Neuronal stem cell (in vitro differentiated cells): Measurements from ENCODE around the gene FAM163B.
"Not testable (repeated sequence)": the region's sequence is repeated elsewhere in the genome, so short reads cannot be mapped to it uniquely, and the experiment has no call there.

Source experiments
- DNase-seq: peaks from one replicate; pipeline ENCODE4 v3.0.0-alpha.2; 2013; ENCODE audit warnings: low spot score
- H2AFZ ChIP-seq: one replicate; pipeline ENCODE4 v1.6.1; 2013; ENCODE audit warnings: mild to moderate bottlenecking, low read length, inconsistent platforms
- H2AK5ac ChIP-seq: 2 replicates; pipeline ENCODE4 v1.6.1; 2013; ENCODE audit warnings: low read depth, mild to moderate bottlenecking, inconsistent platforms, low read length, moderate library complexity, mixed read lengths
- H2BK120ac ChIP-seq: 2 replicates; pipeline ENCODE4 v1.6.1; 2013; ENCODE audit warnings: low read depth, mild to moderate bottlenecking, inconsistent platforms, low read length, moderate library complexity, mixed read lengths
- H2BK12ac ChIP-seq: one replicate; pipeline ENCODE4 v1.6.1; 2013; ENCODE audit warnings: low read length, inconsistent platforms
- H2BK15ac ChIP-seq: 2 replicates; pipeline ENCODE4 v1.6.1; 2013; ENCODE audit warnings: mild to moderate bottlenecking, low read length, inconsistent platforms, mixed read lengths
- H2BK5ac ChIP-seq: one replicate; pipeline ENCODE4 v1.6.1; 2013; ENCODE audit warnings: inconsistent platforms, mild to moderate bottlenecking, low read length, moderate library complexity
- H3K14ac ChIP-seq: one replicate; pipeline ENCODE4 v1.6.1; 2013; ENCODE audit warnings: low read length, inconsistent platforms
- H3K18ac ChIP-seq: 2 replicates; pipeline ENCODE4 v1.6.1; 2013; ENCODE audit warnings: low read length, inconsistent platforms
- H3K23ac ChIP-seq: 2 replicates; pipeline ENCODE4 v1.6.1; 2013; ENCODE audit warnings: low read depth, mild to moderate bottlenecking, mixed read lengths, low read length, inconsistent platforms; ENCODE audit not compliant: poor library complexity
- H3K27ac ChIP-seq: replicated peaks from 3 replicates; pipeline ENCODE4 v1.5.1; 2013; ENCODE audit warnings: low read length, inconsistent platforms
- H3K27me3 ChIP-seq, 3 experiments: 2 replicates each; pipeline ENCODE4 v1.6.1; 2013; ENCODE audit warnings: low read length in 3 of 3, mild to moderate bottlenecking in 2 of 3, inconsistent platforms in 1 of 3, low read depth in 1 of 3, mixed read lengths in 1 of 3, moderate library complexity in 1 of 3; ENCODE audit not compliant: control insufficient read depth in 3 of 3, insufficient read depth in 3 of 3
- H3K36me3 ChIP-seq, 2 donors: replicated peaks in 1 of 2; 2 replicates each; pipeline ENCODE4 v1.6.1; 2013; ENCODE audit warnings: low read length in 2 of 2; ENCODE audit not compliant: control insufficient read depth in 2 of 2, insufficient read depth in 2 of 2
- H3K4ac ChIP-seq: 2 replicates; pipeline ENCODE4 v1.6.1; 2013; ENCODE audit warnings: inconsistent platforms, mild to moderate bottlenecking, low read length, moderate library complexity
- H3K4me1 ChIP-seq, 2 donors: 1 replicate in 1 of 2; 2 replicates in 1 of 2; pipeline ENCODE4 v1.6.1; 2013; ENCODE audit warnings: low read length in 2 of 2, low read depth in 1 of 2; ENCODE audit not compliant: control insufficient read depth in 2 of 2, insufficient read depth in 1 of 2
- H3K4me2 ChIP-seq: one replicate; pipeline ENCODE4 v1.6.1; 2013; ENCODE audit warnings: mild to moderate bottlenecking, low read length, inconsistent platforms; ENCODE audit not compliant: insufficient read depth, poor library complexity, severe bottlenecking
- H3K4me3 ChIP-seq, 2 donors: 2 replicates each; pipeline ENCODE4 v1.5.1; 2013; ENCODE audit warnings: low read length in 2 of 2, mild to moderate bottlenecking in 2 of 2, inconsistent platforms in 1 of 2, moderate library complexity in 1 of 2
- H3K79me1 ChIP-seq: one replicate; pipeline ENCODE4 v1.6.1; 2013; ENCODE audit warnings: low read depth, mild to moderate bottlenecking, inconsistent platforms, low read length, moderate library complexity
- H3K9ac ChIP-seq: one replicate; pipeline ENCODE4 v1.6.1; 2013; ENCODE audit warnings: mild to moderate bottlenecking, low read depth, low read length, inconsistent platforms; ENCODE audit not compliant: poor library complexity
- H3K9me3 ChIP-seq, 2 donors: replicated peaks in 1 of 2; 2 replicates each; pipeline versions ENCODE3 to v1.6.1; 2013; ENCODE audit warnings: low read length in 2 of 2, mild to moderate bottlenecking in 2 of 2, inconsistent platforms in 1 of 2, low read depth in 1 of 2, mixed read lengths in 1 of 2, moderate library complexity in 1 of 2; ENCODE audit not compliant: control insufficient read depth in 2 of 2, insufficient read depth in 1 of 2
- H4K8ac ChIP-seq: one replicate; pipeline ENCODE4 v1.6.1; 2013; ENCODE audit warnings: low read depth, mild to moderate bottlenecking, inconsistent platforms, low read length, moderate library complexity
- H4K91ac ChIP-seq: one replicate; pipeline ENCODE4 v1.6.1; 2013; ENCODE audit warnings: low read length, low read depth, mild to moderate bottlenecking, inconsistent platforms; ENCODE audit not compliant: poor library complexity
- WGBS, 2 donors: extraction: QIAGEN DNeasy Blood & Tissue Kit; methylation state at CpG; one replicate each; pipeline ENCODE4 v1.1.7; 2013; ENCODE audit warnings: missing lambda C conversion rate in 2 of 2, mixed read lengths in 1 of 2; ENCODE audit not compliant: insufficient read length in 2 of 2, insufficient replicate concordance in 1 of 2; ENCODE audit errors: extremely low coverage in 2 of 2; 5-methylcytosine and 5-hydroxymethylcytosine counted together

Gene FAM163B

DNA sequence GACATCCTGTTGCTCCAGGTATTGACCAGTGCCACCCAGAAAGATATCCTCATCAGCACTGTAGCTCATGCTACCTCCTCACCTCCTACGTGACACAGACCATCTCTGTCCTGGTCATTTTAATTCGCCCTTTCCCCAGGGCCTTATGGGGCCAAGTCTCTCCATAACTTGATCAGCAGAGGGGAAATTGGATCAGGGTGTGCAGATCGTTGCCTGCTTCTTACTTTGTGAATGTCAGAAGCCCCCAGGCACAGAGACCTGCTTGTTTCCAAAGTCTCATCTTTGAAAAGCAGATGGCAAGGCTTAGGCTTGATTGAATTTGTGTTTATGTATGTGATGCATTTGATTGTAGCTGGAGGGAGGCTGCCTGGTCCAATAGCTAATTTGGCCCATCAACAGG is 18.2 kb upstream of the FAM163B start:
- no peak overlapping the region for H3K4me3 ChIP-seq

DNA sequence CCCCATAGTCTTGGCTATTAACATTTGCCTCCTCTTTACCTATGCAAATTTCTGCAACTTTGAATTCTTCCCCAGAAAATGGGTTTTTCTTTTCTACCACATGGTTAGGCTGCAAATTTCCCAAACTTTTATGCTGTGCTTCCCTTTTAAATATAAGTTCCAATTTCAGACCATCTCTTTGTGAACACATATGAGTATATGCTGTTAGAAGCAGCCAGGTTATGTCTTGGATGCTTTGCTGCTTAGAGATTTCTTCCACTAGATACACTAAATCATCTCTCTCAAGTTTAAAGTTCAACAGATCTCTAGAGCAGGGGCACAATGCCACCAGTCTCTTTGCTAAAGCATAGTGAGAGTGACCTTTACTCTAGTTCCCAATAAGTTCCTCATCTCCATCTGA is 16.8 kb upstream of the FAM163B start:
- H3K4me1 ChIP-seq, H2BK15ac ChIP-seq, H4K8ac ChIP-seq, H3K4ac ChIP-seq, DNase-seq, H2BK12ac ChIP-seq, H3K27ac ChIP-seq, H2BK5ac ChIP-seq, H3K18ac ChIP-seq, H3K4me2 ChIP-seq, H3K9me3 ChIP-seq, H4K91ac ChIP-seq, H3K79me1 ChIP-seq, H2BK120ac ChIP-seq, H2AK5ac ChIP-seq, H3K36me3 ChIP-seq, H3K14ac ChIP-seq, H2AFZ ChIP-seq, H3K9ac ChIP-seq, H3K4me3 ChIP-seq, H3K23ac ChIP-seq: not testable (repeated sequence)
- peaks cover 0 to 16% (median 0%) of the 10 kb centered on the region in 3 experiments for H3K27me3 ChIP-seq

More for the DNA sequence above, 18.2 kb upstream of the FAM163B start:
- Histone ChIP-seq H3K9me3 (peaks cover 0 to 7% of the 10 kb centered on the region in 2 donors), H3K23ac (no peak overlapping the region), H3K4me2 (no peak overlapping the region), H3K4me1 (no peaks in the 10 kb centered on the region), H3K9ac (no peak overlapping the region), H4K91ac (no peak overlapping the region), H2BK5ac (no peak overlapping the region), H2BK120ac (no peak overlapping the region), H2AK5ac (no peak overlapping the region), H3K36me3 (no peaks in the 10 kb centered on the region), H4K8ac (no peak overlapping the region), H2BK15ac (no peak overlapping the region), H2AFZ (no peak overlapping the region), H3K14ac (no peak overlapping the region), H3K27me3 (peaks cover 0 to 10% (median 0%) of the 10 kb centered on the region in 3 experiments), H3K18ac (no peak overlapping the region), H2BK12ac (no peak overlapping the region), H3K27ac (no peak overlapping the region), H3K4ac (no peak overlapping the region), H3K79me1 (no peaks in the 10 kb centered on the region)
- no CpG with 5 or more reads among the region's 3 CpGs for WGBS, 2 donors
- no peak for DNase-seq

DNA sequence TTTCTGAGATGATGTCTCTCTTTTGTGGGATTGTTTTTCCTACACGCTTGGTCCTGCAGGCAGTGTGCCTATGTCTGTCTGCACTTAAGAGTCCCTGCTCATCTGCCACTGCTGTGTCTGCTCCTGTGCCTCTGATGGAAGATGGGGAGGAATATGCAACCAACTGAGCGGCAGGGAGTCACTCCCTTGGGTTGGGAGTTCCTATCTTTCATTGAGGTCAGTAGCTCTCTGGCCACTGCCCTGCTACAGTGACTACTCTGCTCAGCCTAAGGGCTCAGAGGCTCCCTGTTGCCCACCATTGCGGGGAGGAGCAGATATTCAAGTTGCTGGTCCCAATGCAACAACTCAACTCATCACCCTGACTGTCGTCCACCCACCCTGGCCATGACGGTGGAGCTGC is 13.4 kb upstream of the FAM163B start:
- H2BK120ac ChIP-seq: no peak overlapping the region
- H3K9me3 ChIP-seq: peaks cover 0 to 7% of the 10 kb centered on the region in 2 donors
- H4K8ac ChIP-seq: no peak overlapping the region
- H2BK5ac ChIP-seq: no peak overlapping the region
- H2BK12ac ChIP-seq: no peak overlapping the region
- WGBS, 2 donors: no CpG with 5 or more reads among the region's 5 CpGs
- H3K27me3 ChIP-seq: peaks cover 0 to 37% (median 0%) of the 10 kb centered on the region in 3 experiments
- H3K36me3 ChIP-seq: no peaks in the 10 kb centered on the region
- H2AK5ac ChIP-seq: no peak overlapping the region
- H3K23ac ChIP-seq: no peak overlapping the region
- H3K79me1 ChIP-seq: no peaks in the 10 kb centered on the region
- no peak overlapping the region for H3K4ac ChIP-seq
- no peak overlapping the region for H3K9ac ChIP-seq
- no peak for DNase-seq
- no peak overlapping the region for H2AFZ ChIP-seq
- no peak overlapping the region for H2BK15ac ChIP-seq
- no peak overlapping the region for H3K4me2 ChIP-seq
- H4K91ac ChIP-seq: no peak overlapping the region
- H3K4me3 ChIP-seq: no peak overlapping the region
- no peak overlapping the region for H3K14ac ChIP-seq
- H3K27ac ChIP-seq: no peak overlapping the region
- H3K4me1 ChIP-seq: no peaks in the 10 kb centered on the region
- H3K18ac ChIP-seq: no peak overlapping the region

DNA sequence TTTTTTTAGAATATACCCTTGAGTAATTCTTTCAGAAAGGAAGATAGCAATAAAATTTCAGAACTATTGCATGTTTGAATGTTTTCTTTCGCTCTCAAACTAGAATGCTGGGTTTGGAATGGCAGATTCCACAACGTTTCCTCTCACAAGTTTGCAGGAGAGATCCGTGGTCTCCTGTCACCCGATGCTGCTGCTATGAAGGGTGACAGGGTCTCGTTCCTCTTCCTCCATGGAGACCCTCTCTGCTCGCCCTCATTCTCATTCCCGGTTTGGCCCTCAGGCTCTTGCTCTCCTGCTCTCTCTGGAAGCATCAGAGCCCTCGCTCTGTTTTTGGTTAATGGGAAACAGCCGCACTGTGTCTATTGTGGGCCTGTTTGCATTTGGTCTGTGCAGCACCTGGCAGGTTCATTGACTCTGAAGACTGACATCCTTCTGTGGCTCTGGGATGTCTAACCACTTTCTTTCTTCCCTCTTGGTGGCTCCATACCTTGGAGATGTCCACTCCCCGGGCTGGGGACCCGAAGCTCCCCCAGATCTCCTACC is 12.6 kb upstream of the FAM163B start:
- H3K9me3 ChIP-seq: peaks cover 0 to 4% of the 10 kb centered on the region in 2 donors

More for the DNA sequence above, 12.6 kb upstream of the FAM163B start:
- Histone ChIP-seq H2AFZ (no peak overlapping the region), H2BK5ac (no peak overlapping the region), H3K27ac (no peak overlapping the region), H2BK120ac (no peak overlapping the region), H4K8ac (no peak overlapping the region), H2BK12ac (no peak overlapping the region), H3K27me3 (peaks cover 0 to 42% (median 0%) of the 10 kb centered on the region in 3 experiments), H3K79me1 (no peaks in the 10 kb centered on the region), H3K4ac (no peak overlapping the region), H4K91ac (no peak overlapping the region), H3K23ac (no peak overlapping the region), H3K4me1 (no peaks in the 10 kb centered on the region), H3K9ac (no peak overlapping the region), H3K14ac (no peak overlapping the region), H3K4me3 (no peak overlapping the region), H2BK15ac (no peak overlapping the region), H3K4me2 (no peak overlapping the region), H3K18ac (no peak overlapping the region), H2AK5ac (no peak overlapping the region), H3K36me3 (no peaks in the 10 kb centered on the region)
- WGBS, 2 donors: no CpG with 5 or more reads among the region's 11 CpGs
- no peak for DNase-seq
